TTC549 (cell line): ENCODE results near the gene TACO1.

Experiments
- FAIRE-seq: peaks from 2 replicates; lab custom pipeline; 2012; peaks lifted over from hg19 to GRCh38; lab: Jason Lieb, UNC

The TACO1 gene

DNA sequence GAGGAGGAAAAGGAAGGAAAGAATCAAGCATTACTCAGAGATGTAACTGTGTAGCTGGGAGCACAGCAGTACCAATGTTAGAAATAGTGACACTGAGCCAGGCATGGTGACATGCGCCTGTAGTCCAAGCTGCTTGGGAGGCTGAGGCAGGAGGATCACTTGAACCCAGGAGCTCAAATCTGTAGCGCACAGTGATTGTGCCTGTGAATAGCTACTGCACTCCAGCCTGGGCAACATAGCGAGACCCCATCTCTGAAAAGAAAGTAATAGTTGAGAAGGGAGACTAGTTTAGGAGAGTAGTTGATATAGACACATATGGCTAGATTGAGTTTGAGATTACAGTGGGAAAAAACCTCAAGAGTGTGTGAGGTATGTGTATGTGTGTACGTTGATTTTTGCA, 39.3 kb downstream of the TACO1 start:
- no peak for FAIRE-seq

DNA sequence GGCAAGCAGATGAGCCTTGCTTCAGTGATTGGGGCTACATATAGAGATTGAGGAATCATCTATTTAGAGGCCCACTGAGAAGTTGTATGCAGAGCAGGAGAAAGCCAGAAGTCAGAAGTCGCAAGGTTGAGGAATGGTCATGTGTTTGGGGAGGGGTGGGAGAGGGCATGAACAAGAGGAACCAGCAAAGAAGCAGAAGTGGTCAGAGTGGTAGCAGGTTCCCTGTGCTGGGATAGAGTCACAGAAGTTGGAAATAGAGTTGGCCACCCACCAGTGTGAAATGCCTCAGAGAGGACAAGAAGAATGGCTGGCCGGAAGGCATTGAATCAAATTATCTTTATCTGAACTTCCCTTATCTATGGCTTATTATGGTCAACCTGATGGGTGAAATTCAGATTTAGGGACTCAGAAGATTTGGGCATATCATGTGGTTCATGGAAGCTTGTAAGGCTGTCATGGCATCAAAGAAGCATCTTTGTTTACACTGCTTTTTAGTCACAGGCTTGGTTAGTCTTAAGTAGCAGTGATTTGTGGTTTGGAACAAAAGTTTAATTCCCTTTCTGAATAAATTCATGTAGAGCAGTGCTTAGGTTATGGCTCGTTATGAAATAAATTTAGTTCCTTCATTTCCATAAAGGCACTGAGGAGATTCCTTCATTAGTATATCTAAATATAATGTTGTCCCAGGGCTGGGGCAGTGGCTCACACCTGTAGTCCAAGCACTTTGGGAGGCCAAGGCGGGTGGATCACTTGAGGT, 41.2 kb downstream of the TACO1 start:
- FAIRE-seq, result no peak

DNA sequence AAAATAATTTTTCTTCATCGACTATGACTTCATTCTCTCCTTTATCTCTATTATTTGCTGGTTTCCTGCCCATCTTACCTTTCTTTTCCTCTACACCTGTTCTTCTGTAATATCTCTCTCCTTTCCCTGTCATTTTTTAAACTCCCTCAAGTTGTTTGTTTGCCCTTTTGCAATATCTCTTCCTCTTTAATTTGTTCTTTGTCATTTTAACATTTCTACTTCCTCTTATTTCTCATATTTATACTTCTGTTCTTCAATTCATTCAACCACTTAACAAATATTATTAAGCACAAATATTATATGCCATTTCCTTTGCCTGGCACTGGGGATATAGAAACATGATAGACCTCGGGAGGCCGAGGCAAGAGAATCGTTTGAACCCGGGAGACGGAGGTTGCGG, 44.2 kb downstream of the TACO1 start:
- FAIRE-seq, result no peak

DNA sequence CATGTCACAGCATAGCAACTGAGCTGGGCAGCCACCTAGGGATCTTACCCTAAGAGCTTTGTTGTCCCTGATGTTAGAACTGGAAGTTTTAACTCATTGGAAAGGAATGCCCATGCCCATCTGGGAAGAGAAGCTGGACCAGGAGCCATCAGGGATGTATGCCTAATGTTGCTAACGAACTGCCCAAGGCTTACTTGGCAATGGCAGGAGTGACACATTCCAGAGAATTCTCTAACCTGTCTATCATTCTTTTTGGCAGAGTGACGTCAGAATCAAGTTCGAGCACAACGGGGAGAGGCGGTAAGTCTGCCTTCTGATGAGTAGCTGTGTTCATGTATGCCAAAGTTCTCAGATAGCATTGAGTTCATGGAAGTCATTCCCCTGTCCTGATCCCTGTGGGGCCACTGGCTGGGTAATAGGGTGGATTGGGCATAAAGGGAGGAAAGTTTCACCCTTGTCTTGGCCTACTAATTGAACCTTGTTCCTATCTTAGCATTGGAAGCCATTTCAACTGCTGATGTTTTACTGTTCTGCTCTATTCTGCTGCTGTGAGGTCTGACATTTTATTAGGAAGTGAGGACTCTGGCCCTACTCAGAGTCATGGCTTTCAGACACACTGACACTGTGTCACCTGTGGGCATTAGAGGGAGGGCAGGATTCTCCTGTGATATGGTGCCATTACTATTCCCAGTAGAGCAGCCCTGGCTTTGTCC, 45.2 kb downstream of the TACO1 start:
- no peak for FAIRE-seq

DNA sequence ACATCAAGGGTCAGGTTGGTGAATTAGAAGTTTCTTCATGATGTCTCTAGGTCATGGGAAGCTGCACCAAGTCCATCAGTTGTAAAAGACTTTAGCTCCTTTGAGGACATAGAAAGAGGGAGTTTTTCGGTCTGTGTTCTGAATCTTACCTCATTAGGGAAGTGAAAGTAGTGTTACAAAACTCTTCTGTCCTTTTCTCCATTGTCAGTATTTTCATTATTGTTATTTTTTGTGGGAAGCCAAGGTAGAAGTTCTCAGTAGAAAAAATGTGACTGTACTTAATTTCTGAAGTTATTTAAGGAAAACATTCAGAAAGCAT, 45.8 kb downstream of the TACO1 start:
- no peak for FAIRE-seq

DNA sequence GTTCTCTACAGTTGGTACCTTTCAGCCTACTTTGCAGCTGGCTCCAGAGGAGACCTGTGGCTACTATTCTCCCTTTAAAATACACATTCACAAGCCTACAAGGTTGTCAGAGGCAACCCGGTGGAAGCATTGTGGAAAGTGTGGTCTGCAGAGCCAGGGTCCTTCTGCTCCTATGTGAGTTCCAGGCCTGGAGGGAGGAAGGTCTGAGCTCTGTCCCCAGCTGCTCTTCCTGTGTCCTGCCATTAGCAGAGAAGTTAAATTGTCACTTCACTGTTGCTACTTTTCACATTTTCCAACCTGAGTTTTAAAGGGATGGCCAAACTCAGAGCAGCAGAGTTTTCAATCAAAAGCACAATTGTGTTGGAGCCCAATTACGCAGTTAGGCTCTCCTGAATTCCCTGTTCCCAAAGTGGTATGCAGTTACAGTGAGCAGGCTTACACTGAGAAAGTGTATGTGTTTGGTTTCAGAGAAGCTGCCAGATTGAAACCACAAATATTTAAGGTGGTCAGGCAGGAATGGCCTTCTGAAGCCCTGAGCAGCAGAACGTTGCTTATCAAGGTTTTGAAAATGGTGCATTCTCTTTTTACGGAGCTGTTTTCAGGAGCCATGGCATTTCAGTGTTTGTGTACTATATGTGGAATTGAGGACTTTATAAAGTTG, 46.5 kb downstream of the TACO1 start:
- FAIRE-seq, result no peak

DNA sequence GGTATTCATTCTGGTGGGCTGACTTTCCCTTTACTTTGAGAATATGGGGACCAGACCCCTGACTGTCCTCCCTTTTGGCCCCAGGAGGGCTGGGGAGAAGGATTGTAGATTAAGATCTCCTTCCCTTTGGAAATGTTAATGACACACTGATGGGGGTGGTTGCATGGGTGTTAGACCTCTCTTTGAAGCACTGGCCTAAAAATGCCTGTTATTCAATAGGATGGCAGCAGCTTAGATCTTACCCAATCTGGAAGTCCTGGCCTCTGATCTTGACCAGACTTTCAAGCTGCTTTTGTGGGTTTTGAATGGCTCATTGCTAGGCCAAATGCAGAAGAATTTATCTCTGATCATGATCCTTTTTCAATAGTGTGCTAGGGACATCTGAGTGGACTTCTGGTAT, 47.2 kb downstream of the TACO1 start:
- no peak for FAIRE-seq

DNA sequence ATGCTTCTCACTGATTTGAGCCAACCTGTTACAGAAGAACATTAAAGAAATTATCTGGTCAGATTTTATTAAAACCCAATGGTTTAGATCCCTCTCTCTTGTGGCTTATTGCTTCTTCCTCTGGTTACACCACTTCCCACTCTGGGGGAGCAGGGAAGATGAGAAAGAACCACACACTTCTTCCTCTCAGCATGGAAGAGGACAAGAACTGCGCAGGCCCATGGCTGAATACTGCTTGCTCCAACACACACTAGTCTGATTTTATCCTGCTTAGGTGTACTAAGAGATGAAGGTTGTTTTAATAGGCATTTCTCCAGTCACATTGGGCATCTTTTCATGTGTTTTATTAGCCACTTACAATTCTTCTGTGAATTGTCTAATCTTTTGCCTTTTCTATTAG, 49.1 kb downstream of the TACO1 start:
- FAIRE-seq, result no peak

DNA sequence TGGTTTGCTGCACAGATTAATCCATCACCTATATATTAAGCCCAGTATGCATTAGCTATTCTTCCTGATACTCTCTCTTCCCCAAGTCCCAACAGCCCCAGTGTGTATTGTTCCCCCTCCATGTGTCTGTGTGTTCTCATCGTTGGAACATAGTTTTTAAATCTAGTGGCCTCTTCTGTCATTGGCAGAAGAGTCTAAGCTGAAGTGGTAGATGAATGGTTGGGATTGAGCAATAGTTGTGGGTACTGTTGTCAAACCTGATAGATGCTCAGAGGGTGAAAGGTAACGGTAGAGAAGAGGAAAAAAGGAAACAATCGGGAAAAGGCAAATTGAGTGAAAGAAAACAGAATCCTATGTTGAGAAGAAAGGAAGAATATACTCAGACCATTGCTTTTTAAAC, 51.4 kb downstream of the TACO1 start:
- FAIRE-seq, result no peak

DNA sequence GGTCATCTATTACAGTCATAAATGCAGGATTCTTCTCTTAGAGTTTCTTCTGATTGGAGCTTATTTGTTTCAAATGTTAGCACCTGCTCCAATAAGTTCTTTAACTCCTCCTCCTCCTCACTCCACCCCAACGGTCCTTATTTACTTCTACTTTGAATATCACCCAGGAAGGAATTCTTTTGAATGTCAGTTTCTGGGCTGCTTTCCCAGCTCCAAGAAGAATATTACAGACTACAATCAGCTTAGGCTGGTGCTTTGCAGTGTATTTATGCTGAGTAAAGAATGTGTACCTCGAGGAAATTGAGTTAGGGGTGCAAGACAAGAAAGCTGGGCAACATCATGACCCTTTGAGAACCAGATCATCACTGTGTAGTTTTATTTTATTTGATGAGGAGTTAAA, 52.4 kb downstream of the TACO1 start:
- FAIRE-seq, result no peak

DNA sequence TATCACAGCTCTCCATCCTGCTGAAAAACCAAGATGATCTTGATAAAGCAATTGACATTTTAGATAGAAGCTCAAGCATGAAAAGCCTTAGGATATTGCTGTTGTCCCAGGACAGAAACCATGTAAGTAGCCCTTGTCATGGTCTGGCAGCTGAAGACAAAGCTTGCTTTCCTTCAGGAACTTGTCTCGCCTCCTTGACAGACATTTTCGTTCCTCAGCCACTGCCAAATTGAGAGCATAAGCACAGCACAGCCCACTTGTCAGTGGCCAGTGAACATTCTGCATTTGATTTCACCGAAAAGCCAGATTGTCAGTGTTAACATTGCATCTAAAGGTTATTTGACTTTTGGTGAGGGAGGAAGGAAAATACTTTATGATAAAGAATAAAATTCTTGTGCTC, 57.1 kb downstream of the TACO1 start:
- FAIRE-seq, result no peak
